Stimulated activated CD4-positive, alpha-beta T cell treated with anti-CD3 and anti-CD28 coated beads, TNF-alpha, amount 100 ng/mL, for 1 hour (primary cell): Measurements from ENCODE around the gene TMCO6.
A peak's percentile ranks its signal among the peaks of the same experiment; 100 is the strongest.
"Not testable (repeated sequence)": the region's sequence is repeated elsewhere in the genome, so short reads cannot be mapped to it uniquely, and the experiment has no call there.

ENCODE experiments used
- DNase-seq, 3 donors: peaks; one replicate each; pipeline ENCODE4 v3.0.0-alpha.2; 2020; ENCODE audit warnings: low read depth in 3 of 3, low spot score in 1 of 3

Gene TMCO6

DNA sequence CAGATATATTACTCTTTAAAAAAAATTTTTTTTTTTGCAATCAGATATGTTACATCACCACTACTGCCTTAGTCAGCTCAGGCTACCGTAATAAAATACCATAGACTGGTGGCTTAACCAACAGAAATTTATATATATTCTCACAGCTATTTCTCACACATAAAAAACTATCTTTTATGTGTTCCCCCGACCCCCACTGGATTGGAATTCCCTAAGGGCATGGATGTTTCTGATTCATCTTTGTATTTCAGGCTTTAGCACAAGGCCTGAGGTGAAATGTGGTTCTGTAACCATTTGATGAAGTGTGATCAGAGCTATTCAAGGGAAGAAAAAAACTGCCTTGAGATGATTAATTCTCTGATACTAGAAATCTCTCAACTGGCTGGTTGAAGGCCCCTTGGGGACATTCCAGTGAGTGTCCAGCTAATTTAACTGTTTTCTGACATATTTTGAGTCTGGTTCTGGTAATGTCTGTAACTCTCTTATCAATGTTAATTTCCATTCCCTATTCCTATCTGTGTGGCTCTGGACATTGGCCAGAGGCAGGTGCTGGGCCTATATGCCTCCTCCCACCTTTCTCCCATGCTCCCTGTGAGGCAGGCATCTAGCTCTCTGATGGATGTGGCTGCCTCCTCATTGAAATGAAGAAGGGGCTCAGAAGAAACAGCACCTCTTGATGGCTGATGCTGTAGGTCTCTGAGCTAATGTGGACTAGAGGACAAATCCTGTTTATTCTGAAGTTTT is 8.8 kb upstream of the TMCO6 start:
- DNase-seq, result no peak

DNA sequence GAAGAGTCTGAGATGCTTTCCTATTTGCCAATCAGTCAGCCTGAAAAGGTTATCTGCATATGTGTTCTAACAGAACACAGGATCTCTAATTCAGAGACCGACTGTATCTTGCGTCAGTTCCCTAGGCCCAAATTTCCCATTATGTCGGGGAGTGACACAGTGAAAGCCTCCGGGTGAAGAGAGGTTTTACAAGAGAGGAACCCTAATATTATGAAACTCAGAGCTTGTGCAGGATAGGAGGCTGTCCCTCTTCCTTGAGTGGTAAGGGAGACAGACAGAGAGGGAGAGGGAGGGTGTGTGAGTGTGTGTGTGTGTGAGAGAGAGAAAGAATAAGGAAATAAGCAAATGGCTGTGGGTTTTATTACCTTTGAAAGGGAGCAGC is 8.2 kb upstream of the TMCO6 start:
- DNase-seq, result no peak

DNA sequence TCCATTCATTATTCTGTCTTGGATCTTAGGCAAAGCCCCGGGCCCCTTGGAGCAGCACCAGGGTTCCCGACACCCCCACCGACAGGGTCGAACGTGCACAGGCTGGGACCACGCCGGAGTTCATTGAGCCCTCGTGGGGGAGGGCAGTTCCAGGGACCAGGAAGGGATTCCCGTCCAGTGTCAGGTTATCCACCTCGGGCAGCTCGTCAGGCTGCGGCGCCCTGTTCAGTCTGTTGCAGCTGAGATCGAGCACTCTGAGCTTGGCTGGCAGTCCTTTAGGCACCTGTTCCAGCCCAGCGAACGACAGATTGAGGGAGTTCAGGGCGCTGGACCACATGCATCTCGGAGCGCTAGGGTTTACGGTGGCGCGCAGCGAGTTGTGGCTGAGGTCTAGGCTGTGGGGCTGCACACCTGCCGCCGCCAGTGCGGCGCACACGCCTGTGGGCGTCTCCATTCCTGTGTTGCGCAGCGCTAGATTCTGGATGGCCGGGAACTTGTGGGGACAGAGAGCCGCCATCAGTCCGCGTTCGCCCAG is 7.4 kb upstream of the TMCO6 start:
- peak in 1 of 3 donors; percentile 10 for DNase-seq

DNA sequence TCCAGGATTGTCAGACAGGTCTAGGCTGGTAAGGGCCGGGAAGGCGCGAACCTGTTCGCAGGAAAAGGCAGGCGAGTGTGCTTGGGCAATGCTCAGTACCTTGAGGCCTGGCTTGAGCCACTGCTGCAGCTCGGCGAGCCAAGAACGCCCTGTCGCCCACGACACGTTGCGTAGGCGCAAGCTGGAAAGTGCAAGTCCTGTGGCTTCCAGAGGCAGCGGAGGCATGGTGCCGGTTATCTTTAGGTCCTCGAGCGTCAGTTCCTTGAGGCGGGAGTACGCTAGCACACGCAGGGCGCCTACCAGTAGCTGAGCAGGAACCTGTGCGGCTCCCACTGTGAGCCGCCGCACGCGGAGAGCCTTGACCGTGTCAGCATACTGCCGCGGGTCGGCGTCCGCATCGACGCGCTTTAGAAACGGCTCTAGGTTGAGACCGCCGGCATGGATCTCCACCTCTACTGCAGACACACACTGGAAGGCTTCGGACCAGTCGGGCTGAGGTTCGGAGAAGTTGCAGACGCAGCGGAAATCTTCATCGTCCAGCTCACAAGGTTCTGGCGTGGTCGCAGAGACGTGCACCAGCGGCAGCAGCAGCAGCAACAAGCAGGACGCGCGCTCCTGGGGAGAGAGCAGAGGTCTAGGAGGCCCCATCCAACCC is 6.8 kb upstream of the TMCO6 start:
- peak in 1 of 3 donors; percentile 32 for DNase-seq

DNA sequence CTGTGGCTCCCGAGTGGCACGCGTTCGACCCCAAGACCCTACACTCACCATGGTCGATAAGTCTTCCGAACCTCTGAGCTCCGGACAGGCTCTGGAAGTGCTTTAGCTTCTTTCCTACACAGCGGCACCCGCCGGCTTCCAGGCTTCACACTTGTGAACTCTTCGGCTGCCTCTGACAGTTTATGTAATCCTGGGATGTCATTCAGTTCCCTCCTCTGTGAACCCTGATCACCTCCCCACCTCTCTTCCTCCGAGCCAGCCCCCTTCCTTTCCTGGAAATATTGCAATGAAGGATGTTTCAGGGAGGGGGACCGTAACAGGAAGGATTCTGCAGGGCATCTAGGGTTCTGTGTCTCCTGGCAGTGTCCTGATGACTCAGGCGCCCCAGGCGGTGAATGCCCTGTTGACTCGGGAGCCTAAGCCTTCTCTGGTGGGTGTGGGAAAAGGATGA is 6.2 kb upstream of the TMCO6 start, which contains the start of gene CD14:
Gene CD14 (minus strand): TSS at position 155 of the 451 bp plus-strand sequence. CDS start 104 bp downstream, at position 51.
- no peak for DNase-seq

DNA sequence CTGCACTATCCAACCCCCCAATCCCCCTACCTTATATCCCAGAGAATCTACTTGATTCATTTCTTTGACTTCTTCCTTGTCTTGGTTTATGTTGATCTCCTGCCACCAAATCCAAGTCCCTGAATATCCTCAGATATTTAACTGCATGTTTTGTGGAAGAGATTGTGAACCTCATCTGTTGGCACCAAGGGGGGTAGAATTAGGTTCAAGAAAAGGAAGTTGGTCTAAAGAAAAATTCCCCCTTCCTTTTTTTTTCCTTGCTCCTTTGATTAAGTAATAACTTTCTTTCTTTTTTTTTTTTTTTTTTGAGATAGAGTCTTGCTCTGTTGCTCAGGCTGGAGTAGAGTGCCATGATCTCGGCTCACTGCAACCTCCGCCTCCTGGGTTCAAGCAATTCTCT is 5.8 kb upstream of the TMCO6 start:
- no peak for DNase-seq

DNA sequence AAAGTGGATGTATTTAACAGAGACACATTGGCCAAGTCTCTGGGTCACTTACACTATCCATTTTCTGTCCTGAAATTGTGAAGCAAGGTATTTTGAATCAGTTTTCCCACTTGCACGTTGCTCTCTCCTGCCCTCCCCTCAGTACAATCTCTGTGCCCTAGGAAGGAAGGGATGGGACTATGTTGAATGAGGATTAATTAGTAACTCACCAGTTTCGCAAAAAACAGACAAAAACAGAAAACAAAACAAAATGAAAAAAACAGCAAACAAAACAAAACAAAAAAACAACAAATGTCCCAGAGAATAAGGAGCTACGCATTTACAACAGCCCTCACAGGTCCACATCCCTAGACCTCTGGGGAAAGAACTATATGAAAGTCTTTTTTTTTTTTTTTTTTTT is 5.1 kb upstream of the TMCO6 start:
- no peak for DNase-seq

DNA sequence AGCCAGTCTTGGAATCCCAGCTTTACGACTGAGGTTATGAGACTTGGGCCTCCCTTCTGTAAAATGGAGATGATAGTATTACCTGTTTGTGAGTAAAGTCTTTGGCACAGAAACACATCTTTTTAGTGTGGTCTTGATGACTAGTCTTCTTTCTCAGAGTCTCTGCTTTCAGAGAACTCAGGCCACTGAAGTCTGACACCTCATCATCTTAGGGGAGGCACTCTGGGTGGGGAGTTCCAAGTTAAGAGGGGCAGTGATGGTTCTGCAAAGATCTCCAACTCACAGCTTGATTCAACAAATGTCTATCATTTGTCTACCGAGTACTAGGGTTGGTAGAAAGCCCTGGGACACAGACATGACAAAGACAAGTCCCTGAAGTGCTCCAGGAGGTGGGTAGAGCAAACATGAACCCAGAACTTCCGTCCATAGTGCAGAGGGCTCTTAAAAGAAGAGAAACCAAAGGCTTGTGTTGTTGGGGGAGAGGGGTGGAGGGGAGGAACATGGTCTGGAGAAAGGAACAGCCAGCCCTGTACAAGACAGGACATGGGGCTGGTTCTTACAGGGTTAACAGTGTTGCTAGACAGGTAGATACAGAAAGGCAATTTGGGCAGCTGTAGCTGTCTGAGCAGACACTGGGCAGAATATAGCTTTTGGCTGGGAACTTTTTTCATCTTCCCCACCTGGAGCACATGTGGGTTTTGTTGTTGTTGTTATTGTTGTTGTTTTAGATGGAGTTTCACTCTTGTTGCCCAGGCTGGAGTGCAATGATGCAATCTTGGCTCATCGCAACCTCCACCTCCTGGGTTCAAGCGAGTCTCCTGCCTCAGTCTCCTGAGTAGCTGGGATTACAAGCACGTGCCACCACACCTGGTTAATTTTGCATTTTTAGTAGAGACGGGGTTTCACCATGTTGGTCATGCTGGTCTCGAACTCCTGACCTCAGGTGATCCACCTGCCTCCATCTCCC is 3.7 kb upstream of the TMCO6 start:
- no peak for DNase-seq

DNA sequence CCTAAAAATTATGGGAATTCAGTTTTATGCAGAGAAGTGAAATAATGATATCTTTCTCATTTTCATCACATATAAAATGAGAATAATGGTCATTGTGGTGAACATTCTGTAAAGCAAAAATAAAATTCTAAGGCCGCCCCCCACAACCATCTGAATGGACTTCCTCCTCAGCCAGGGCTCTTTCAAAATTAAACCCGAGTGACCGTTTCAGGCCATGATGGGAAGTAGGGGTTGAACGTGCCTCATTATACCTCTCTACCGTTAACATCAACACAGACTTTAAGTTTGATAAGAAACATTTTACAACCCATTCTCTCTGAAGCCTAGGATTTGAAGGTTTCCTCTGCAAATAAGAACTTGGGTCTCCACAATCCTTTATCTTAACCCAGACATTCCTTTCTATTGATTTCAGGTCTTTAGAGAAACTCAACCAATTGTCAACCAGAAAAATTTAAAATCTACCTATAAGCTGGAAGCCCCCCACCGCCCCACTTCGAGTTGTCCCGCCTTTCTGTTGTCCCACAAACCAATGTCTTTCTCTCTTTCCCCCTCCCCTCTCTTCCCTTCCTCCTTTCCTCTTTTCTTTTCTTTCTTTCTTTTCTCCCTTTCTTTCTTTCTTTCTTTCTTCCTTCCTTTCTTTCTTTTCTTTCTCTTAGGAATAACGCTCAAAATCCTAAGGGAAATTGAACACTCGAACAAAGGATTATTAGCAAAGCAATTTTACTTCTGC is 1.7 kb upstream of the TMCO6 start:
- no peak for DNase-seq

DNA sequence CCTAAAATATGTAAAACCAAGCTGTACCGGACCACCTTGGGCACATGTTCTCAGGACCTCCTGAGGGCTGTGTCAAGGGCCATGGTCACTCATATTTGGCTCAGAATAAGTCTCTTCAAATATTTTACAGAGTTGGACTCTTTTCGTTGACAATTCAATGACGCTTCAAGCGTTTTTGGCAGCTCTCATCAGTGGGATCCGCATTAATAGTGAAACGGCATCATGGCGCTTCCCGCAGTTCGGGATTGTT is 428 bp upstream of the TMCO6 start:
- DNase-seq, result not testable (repeated sequence)

DNA sequence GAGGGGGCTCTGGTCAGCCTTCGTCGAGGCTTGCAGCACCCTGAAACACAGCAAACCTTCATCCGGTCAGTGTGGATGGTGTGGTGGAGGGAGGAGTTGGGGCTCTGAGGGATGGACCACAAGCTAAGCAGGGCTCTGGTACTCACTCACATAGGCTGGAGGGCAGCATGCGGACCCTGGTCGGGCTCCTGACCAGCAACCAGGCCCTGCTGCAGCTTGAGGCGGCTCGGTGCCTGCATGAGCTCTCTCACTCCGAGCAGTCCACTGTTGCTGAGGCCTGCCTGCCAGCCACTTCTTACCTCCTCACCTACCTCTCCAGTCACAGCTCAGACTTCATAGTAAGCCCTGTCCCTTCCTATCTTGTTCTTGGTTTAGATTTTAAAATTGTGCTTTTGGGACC is 2.5 kb downstream of the TMCO6 start:
- no peak for DNase-seq

DNA sequence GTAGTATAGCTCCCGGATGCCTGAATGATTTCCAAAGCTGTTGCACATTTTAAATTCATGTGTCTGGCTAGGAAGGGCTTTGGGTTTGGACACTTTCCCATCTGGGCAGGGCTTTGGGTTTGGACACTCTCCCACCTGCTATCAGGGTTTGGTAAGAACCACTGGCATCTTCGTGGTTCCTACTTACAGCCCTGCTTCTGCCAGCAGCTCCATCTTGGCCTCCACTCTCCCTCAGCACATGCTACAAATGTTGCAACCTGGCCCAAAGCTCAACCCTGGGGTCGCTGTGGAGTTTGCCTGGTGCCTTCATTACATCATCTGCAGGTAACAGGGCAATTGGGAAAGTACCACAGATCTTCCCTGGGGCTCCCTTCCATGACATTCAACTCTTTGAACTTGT is 3.5 kb downstream of the TMCO6 start:
- DNase-seq, result no peak

DNA sequence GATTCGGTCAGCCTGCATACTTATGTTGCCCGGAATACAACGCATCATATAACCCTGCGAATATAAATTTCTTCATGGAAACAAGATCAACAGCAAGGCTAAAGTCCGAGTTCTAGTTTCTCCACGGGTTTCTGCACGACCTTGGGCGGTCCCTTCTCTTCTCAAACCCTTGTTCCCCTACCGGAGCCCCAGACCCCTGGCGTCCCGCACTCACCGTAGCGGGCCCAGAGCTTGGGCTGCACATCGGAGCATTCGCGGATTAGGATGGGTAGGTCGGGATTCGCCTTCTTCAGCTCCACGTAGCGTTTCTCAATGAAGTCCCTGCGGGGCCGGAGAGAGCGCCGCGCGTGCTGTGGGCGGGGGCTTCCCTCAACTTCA is 7.8 kb downstream of the TMCO6 start:
- no peak for DNase-seq

DNA sequence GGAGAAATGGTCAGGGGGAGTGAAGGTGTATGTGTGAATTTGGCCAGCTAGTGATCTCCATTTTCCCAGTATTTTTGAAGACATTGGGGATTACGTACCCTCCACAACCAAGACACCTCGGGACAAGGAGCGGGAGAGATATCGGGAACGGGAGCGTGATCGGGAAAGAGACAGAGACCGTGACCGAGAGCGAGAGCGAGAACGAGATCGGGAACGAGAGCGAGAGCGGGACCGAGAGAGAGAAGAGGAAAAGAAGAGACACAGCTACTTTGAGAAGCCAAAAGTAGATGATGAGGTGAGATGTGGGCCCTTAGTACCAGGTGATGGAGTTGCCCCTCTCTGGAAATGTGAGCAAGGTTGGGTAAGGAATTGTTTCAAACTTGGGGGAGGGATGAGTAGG is 19.6 kb downstream of the TMCO6 start:
- no peak for DNase-seq

DNA sequence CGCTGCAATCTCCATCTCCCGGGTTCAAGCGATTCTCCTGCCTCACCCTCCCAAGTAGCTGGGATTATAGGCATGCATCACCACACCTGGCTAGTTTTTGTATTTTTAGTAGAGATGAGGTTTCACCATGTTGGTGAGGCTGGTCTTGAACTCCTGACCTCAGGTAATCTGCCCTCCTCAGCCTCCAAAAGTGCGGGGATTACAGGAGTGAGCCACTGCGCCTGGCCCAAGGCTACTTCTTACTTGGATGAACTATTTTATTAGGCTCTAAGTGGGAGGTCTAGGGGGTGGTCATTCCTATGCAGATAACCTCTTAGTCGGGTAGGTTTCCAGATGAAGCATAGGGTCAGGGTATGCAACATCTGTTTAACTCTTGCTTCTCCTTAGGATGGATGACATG is 21.1 kb downstream of the TMCO6 start:
- DNase-seq, result not testable (repeated sequence)

DNA sequence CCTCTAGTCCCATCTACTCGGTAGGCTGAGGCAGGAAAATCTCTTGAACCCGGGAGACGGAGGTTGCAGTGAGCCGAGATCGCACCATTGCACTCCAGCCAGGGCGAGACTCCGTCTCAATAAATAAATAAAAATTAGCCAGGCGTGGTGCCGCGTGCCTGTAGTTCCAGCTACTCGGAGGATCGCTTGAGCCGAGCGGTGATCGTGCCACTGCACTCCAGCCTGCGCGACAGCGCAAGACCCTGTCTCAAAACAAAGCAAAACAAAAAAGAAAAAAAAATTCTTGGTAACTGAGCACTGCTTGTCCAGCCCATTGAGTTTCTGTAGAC is 24.7 kb downstream of the TMCO6 start:
- no peak for DNase-seq

DNA sequence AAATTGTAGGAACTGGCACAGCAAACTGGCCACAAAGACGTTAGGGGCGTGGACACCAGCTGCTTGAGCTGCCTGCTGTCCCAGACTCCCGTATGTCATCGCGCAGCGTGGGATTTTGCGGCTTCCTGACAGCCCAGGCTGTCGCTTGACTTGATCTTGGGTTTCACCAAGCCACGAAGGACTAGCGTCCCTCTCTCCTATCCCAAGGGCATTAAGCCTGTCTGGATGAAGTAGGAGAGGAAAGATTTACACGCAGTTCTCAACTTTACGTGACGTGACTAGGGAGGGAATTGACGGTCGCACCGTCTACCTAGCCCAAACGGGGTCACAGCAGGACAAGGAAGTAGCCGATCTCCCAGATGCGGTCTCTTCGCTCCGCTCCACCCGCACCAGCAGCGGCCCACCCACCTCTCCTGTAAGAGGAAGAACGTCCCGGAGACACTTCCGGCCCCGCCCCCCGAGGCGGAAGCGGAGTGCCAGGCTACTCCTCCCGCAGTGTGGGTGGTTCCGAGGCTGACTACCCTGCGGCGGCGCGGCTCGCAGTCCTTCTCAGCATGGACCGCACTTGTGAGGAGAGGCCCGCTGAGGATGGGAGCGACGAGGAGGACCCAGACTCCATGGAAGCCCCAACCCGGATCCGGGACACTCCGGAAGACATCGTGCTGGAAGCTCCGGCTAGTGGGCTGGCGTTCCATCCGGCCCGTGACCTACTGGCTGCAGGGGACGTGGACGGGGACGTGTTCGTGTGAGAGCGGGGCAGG is 25.3 kb downstream of the TMCO6 start, which contains the start of gene WDR55:
Gene WDR55 (plus strand): TSS at position 546 of the 761 bp plus-strand sequence. CDS start 9 bp downstream, at position 555.
- peak; percentile 80 to 91 (median 85) for DNase-seq

DNA sequence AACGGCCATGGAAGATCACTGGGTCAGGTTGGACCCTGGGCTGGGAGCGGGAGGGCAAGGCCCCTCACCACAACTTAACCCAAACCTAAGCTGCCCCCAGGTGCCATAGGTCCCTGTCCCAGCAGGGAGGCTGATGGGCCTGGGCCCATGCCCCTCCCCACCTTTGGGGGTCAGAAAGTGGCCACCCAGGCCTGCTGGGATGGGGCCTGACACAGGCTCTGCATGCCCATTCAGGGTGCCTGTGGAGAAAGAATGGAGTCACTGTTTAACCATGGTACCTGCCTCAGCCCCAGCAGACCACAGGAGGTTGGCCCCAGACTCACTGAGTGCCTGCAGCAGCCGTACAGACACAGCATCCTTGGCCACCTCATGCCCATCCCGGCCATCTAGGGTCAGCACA is 31.8 kb downstream of the TMCO6 start:
- DNase-seq, result not testable (repeated sequence)

DNA sequence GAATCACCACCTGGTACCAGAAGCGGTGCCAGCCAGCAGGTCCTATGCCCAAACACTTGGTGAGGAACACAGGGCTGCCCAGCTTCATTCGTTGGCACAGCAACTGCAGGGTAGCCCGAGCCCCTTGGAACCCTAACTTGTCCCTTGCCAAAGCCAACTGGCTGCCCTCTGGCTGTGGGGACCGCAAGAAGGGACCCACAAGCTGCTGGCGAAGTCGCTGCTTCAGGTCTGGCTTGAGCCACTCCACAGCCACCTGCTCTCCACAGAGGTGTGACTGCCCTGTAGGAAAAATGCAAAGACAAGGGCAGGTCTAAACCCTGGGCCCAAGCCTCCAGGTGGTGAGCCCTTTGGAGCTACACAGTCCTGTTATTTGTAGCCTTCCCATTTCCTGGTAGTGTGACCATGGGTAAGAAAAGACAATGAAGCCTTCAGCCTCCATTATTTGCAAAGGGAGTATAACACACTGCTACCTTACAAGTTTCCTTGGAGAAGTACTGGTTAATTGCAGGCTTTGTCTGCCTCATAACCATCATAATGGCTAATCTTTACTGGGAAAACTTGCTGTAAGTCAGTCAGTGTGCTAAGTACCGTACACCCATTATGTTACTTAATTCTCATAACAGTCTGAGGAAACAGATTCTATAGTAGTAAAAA is 32.3 kb downstream of the TMCO6 start:
- no peak for DNase-seq
